ENCODE measurements around the gene RAD51AP1. TPM values are rescaled to one million over a fixed set of nuclear protein-coding genes. Genes with fewer than 3 reads are reported as not detected.
A peak's percentile ranks its signal among the peaks of the same experiment; 100 is the strongest.
"Not testable (repeated sequence)": the region's sequence is repeated elsewhere in the genome, so short reads cannot be mapped to it uniquely, and the experiment has no call there.

RAD51AP1 gene
- 2.3 TPM for total RNA-seq

DNA sequence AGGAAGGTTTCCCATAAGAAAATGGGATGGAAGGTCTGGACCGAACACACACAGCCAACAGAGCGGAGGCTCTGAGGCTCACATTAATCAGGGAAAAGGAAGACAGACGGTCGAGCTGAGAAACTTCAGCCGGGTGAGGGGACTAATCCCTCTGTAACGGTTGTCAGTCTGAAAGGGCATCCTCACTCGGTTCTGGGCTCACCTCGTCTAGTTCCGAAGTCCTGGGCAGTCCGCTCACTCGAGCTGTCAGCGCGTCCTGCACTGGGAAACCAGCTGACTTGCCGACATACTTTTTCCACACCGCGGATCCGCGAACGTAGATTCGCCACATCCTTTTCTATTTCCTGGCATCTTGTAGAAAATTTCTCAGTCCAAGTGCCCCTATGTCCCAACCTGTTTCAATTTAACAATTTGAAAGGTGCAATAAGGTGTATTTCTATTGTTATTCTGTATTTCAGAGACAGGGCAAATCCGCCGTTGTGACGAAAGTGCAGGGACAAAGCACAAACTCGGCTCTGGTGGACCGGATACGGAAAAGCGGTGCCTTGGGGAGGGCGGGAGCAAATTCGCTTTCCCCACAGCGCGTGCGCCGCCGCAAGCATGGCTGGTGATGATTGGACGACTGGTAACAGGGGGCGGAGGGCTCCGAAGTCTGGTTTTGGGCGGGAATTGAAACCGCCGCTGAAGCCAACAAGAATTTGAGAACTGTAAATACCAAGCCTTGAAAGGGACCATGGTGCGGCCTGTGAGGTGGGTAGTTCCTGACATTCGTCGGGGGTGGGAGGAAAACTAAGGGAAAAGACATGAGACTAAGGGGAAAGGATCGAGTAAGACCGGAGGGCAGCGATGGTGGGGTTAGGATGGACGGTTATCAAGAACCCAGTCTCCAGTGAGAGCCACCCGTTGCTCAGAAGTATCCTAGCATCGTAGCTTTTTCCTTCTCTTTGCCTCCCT lies at the start of gene RAD51AP1:
Gene RAD51AP1 (plus strand): TSS at position 684 of the 954 bp plus-strand sequence. CDS start 50 bp downstream, at position 734.
- peak; percentile 96 for DNase-seq (ENCODE audit: low spot score)

GRCh38 chr12:4489556-4489955 lies 49.1 kb upstream of the RAD51AP1 start:
- DNase-seq (ENCODE audit: low spot score) = no peak

DNA sequence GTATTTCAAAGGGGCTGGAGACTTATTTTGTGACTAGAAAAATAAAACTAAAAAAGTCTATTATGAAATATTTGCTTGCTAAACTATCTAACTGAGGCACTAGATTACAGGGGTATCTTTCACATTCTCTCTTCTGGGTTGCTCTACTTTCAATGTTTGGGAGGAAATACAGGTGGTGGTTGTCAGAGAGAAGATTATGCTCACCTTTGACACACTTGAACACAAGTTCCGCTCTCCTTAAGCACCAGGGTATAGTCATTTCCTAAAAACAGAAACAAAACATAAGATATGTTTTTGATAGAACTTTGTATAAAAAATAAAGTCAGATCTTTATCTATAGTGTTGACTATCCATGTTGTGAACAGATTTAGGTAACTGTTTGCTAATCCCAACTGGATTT lies 47.7 kb upstream of the RAD51AP1 start:
- DNase-seq (ENCODE audit: low spot score) = no peak

GRCh38 chr12:4496145-4496838 lies 42.4 kb upstream of the RAD51AP1 start:
- DNase-seq (ENCODE audit: low spot score) = no peak

DNA sequence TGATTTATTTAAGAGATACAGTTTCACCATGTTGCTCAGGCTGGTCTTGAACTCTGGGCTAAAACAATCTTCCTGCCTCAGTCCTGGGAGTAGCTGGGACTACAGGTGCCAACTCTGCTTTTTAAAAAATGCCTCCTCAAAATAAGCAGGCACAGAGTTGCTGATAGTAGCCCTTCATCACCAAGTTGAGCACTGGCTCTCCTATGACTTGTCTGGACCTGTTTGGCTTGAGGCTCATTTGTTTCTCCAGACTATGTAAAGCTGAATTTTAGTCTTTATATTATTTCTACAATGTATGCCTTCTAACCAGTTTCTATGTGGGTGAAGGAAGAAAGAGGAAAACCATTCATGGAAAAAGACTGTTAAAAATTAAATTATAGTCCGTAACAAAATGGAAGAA lies 39.5 kb upstream of the RAD51AP1 start:
- no peak for DNase-seq (ENCODE audit: low spot score)

GRCh38 chr12:4505376-4505986 lies 33.2 kb upstream of the RAD51AP1 start:
- no peak for DNase-seq (ENCODE audit: low spot score)

GRCh38 chr12:4506430-4506829 lies 32.3 kb upstream of the RAD51AP1 start:
- no peak for DNase-seq (ENCODE audit: low spot score)

GRCh38 chr12:4506870-4507269 lies 31.8 kb upstream of the RAD51AP1 start:
- no peak for DNase-seq (ENCODE audit: low spot score)

- DNase-seq (ENCODE audit: low spot score) = not testable (repeated sequence)
Measured at GRCh38 chr12:4508503-4508902, 30.2 kb upstream of the RAD51AP1 start.

DNA sequence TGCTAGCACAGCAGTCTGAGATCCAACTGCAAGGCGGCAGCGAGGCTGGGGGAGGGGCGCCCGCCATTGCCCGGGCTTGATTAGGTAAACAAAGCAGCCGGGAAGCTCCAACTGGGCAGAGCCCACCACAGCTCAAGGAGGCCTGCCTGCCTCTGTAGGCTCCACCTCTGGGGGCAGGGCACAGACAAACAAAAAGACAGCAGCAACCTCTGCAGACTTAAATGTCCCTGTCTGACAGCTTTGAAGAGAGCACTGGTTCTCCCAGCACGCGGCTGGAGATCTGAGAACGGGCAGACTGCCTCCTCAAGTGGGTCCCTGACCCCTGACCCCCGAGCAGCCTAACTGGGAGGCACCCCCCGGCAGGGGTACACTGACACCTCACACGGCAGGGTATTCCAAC lies 29.4 kb upstream of the RAD51AP1 start:
- DNase-seq (ENCODE audit: low spot score) = not testable (repeated sequence)

DNA sequence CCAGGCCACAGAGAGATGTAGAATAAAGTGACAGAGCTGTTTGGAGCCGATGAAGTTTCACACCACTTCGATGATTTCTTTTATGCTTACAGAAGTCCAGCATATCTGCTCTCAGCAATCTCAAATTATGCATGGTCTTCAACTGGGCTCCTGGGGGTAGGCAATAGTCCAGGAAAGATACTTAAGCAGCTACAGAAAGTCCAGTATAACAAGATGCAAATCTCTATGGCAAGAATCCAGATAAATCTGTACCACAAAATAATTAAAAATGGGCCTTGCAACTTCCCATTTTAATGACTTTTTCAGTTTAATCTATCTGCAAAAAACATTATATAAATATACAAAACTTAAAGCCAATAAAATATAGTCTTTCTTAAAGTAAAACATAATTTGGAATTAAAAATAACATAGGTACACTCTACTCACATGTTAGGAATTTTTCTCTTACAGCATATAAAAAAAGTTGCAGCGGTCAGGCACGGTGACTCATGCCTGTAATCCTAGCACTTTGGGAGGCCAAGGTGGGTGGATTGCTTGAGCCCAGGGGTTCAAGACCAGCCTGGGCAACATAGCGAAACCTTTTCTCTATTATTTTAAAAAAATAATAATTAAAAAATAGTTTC lies 20.5 kb upstream of the RAD51AP1 start:
- DNase-seq (ENCODE audit: low spot score) = no peak

DNA sequence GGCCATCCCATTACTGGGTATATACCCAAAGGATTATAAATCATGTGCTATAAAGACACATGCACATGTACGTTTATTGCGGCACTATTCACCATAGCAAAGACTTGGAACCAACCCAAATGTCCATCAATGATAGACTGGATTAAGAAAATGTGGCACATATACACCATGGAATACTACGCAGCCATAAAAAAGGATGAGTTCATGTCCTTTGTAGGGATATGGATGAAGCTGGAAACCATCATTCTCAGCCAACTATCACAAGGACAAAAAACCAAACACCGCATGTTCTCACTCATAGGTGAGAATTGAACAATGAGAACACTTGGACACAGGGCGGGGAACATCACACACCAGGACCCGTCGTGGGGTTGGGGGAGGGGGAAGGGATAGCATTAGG lies 15.2 kb upstream of the RAD51AP1 start:
- not testable (repeated sequence) for DNase-seq (ENCODE audit: low spot score)

DNA sequence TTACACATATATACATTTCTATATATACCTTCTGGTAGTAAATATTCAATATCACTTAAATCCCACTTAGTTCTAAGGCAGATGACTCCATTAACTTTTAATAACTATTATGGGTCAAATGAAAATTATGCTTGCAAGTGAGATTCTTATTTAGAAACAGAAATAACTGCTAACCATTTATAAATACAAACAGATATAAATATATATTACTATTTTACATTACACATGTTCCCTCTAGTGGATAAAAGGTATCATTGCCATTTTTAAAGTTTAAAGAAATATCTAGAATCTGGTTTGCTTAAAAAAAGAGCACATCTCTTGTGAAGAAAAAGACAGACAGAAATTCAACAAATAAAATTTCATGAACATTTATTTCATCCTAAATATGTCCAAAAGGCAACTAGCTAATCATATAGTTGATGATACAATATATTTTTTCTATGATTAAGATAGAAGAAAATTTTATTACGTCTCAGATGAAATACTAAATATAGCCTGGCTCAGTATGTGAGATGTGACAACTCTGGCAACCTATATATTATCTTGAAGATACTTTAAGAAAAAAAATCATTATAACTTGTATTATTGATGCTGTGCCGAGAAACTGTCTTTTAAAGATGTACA lies 11.7 kb upstream of the RAD51AP1 start:
- DNase-seq (ENCODE audit: low spot score) = no peak

- DNase-seq (ENCODE audit: low spot score) = no peak
Measured at GRCh38 chr12:4530160-4530559, 8.5 kb upstream of the RAD51AP1 start.

- DNase-seq (ENCODE audit: low spot score) = no peak
Measured at GRCh38 chr12:4530982-4531586, 7.6 kb upstream of the RAD51AP1 start.

GRCh38 chr12:4535092-4535491 lies 3.6 kb upstream of the RAD51AP1 start:
- no peak for DNase-seq (ENCODE audit: low spot score)

DNA sequence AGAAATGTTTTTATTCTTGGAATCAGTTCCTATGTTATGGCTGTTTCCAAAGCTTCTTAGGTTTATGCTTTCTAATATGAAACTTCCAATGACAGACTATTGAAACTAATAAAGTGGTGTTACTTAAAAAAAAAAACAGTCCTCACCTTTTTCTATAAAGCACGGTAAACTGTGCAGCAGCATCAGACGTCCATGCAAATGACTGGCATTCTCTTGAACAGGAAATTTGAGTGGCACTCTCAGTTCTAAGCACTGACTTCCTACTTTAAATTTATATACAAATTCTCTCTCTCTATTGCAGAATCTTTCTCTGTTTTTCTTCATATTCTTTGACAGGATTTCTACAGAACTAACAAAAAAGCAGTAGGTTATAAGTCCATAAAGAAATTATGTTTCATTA lies 2.8 kb upstream of the RAD51AP1 start:
- no peak for DNase-seq (ENCODE audit: low spot score)

GRCh38 chr12:4539167-4539870 lies 629 bp downstream of the RAD51AP1 start:
- DNase-seq (ENCODE audit: low spot score) = no peak

DNA sequence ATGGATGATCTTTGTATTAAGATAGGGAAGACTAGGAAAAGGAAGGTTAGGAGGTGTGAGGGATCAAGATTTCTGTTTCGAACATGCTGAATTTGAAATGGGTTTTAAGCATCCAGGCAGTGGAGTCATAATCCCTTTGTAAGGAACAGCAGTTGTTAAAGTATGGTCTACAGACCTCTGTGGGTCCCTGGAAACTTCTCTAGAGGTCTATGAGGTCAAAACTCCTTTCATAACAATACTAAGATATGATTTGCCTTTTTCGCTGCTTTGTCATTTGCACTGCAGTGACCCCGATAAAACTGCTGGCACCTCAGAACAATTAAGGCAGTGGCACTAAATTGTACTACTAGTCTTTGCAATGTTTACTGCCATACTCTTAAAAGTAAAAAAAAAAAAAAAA lies 1.5 kb downstream of the RAD51AP1 start:
- no peak for DNase-seq (ENCODE audit: low spot score)

- DNase-seq (ENCODE audit: low spot score) = no peak
Measured at GRCh38 chr12:4540638-4541037, 1.9 kb downstream of the RAD51AP1 start.
